IPS DF 4.7 (cell line): ENCODE data around the gene CAD.
A peak's percentile ranks its signal among the peaks of the same experiment; 100 is the strongest.

Experiments used
- DNase-seq: peaks from one replicate; pipeline ENCODE4 v3.0.0-alpha.2; 2013; ENCODE audit warnings: low spot score; ENCODE audit errors: extremely low read depth

Gene CAD

DNA sequence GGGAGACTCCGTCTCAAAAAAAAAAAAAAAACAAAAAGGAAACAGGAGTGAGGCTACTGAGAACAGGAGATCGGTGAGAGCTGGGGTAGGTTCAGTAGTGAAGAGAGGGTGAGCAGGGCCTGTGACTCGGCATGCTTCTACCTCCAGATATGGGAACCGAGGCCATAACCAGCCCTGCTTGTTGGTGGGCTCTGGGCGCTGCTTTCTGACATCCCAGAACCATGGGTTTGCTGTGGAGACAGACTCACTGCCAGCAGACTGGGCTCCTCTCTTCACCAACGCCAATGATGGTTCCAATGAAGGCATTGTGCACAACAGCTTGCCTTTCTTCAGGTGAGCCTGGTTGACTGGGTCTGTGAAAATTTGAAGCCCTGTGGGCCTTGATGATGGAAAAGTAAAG, 6.2 kb downstream of the CAD start:
- DNase-seq = no peak

GRCh38 chr2:27225526-27225925, 8.4 kb downstream of the CAD start:
- no peak for DNase-seq

DNA sequence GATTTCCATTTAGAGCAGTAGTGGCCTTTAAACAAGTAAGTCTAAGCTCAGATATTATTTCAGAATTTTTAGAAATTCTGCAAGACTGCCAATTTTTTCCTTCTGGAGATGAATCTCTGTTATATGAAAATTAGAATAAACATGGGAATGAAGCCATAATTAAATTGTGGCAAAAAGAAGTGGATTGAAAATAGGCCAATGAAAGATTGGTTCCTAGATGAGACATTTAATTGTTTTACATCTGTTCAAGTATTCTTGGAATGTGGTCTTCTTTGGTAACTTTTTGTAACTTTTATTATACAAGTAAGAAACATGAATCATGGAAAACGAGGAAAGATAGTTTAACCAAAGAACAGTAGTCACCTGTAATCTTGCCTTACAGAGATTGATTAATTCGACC, 10.3 kb downstream of the CAD start:
- no peak for DNase-seq

GRCh38 chr2:27231921-27232320, 14.8 kb downstream of the CAD start:
- DNase-seq = no peak

DNA sequence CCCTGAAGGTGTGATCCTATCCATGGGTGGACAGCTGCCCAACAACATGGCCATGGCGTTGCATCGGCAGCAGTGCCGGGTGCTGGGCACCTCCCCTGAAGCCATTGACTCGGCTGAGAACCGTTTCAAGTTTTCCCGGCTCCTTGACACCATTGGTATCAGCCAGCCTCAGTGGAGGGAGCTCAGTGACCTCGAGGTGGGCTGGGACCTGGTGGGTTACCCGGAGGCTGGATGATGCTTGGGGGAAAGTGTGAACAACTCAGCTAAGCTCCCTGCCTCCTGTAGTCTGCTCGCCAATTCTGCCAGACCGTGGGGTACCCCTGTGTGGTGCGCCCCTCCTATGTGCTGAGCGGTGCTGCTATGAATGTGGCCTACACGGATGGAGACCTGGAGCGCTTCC, 16.2 kb downstream of the CAD start:
- DNase-seq = no peak

- no peak for DNase-seq
Observed at GRCh38 chr2:27236136-27236535, 19.0 kb downstream of the CAD start.

- DNase-seq = no peak
Observed at GRCh38 chr2:27236626-27237025, 19.5 kb downstream of the CAD start.

DNA sequence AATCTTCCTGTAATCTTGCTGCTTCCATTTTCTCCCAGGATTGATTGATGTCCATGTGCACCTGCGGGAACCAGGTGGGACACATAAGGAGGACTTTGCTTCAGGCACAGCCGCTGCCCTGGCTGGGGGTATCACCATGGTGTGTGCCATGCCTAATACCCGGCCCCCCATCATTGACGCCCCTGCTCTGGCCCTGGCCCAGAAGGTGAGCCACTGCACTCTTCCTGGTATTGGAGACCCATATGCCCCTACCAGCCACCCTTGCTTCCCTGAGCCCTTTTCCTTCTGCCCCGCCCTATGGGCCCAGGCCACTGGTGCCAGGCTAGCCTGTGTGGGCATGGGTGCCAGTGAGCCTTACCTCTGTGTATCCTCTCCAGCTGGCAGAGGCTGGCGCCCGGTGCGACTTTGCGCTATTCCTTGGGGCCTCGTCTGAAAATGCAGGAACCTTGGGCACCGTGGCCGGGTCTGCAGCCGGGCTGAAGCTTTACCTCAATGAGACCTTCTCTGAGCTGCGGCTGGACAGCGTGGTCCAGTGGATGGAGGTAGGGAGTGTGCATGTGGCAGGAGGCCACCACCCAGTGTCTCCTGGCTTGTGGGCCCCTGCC, 20.3 kb downstream of the CAD start:
- no peak for DNase-seq

GRCh38 chr2:27238976-27239375, 21.8 kb downstream of the CAD start:
- DNase-seq = no peak

DNA sequence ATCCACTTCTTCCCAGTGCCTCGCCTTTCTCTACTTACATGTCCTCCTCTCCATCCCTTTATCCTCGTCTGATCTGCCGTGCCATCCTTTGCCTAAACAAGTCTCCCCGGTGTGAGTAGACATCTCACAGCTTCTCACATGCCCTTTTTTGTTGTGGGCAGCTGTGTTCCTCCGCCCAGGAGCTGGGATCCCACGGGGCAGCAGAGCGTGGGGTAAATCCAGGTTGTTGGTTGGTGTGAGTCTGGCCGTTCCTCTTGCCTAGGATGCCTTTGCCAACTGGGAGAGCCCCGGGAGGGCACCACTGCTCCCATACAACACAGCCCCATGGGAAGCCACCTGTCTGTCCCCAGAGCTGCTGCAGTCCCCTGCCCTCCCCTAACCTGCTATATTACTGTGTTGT, 23.2 kb downstream of the CAD start:
- DNase-seq = no peak

- DNase-seq = no peak
Observed at GRCh38 chr2:27241761-27242613, 24.8 kb downstream of the CAD start.

- DNase-seq = no peak
Observed at GRCh38 chr2:27242614-27242951, 25.4 kb downstream of the CAD start.

- DNase-seq = no peak
Observed at GRCh38 chr2:27243391-27244130, 26.4 kb downstream of the CAD start.

- no peak for DNase-seq
Observed at GRCh38 chr2:27245116-27245515, 27.9 kb downstream of the CAD start.

GRCh38 chr2:27245626-27246025, 28.5 kb downstream of the CAD start:
- DNase-seq = no peak

- no peak for DNase-seq
Observed at GRCh38 chr2:27247893-27248292, 30.7 kb downstream of the CAD start.

- DNase-seq = no peak
Observed at GRCh38 chr2:27249159-27249890, 32.2 kb downstream of the CAD start.

DNA sequence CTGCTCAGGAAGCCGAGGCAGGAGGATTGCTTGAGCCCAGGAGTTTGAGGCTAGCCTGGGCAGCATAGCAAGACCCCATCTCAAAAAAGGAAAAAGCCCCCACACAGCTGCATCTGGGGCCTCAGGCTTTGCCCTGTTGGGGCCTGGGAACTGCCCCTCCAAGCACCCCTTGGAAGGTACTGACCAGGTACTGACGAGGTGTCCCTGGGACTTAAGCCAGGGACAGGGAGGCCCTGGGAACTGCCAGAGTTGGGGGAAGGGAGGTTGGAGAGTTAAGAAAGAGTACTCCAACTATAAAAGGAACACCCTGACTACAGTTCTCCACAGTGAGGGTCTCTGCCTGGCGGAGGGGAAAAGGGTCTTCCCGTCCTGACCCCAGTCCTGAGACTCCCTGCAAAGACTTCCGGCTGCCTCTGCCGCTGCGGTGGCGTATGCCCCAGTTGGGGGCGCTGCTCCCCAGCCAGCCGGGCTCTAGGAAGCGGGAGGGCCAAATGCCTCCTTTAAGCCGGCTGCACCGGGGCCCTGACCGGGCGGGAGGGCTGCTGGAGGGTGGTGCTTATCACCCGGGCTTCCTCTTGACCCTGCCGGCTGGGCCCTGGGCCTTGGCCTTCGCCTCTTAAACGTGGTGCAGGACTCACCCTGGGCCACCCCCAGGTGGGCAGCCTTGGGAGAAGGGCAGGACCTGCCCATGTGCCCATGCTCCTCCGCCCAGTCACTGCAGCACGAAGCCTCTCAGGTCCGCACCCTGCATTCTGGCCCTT, 32.9 kb downstream of the CAD start:
- DNase-seq = peak; percentile 46

DNA sequence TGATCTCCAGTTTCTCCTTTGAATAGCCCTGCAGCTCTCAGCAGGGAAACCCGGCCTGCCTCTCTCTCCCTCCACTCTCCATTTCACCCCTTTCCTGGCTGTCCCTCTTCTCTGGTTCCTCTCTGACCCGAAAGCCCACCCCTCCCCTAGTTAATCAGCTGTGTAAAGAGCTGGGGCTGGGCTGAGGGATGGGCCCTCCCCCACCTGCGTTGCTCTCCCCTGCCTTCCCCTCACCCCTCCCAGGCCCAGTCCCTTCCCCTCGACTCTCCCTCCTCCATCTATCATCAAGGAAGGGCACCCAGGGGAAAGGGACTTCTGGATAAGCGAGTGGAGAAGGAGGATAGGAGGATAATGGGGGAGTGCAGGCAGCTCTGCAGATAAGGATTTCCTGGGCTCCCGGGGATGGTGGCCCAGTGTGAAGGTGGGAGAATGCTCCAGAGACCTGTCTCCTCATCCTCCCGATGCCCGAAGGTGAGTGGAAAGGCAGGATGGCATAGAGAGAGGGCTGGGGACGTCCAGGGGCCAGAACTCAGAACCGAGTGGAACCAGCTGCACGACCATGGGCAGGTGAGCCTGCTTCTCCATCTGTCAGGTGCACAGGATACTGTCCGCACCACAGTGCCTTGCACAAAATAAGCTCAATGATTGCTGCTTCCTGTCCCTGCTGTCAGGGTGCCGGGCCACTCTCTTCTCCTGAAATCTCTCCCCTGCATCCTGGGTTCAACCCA, 33.6 kb downstream of the CAD start:
- no peak for DNase-seq

- DNase-seq = no peak
Observed at GRCh38 chr2:27251766-27252165, 34.6 kb downstream of the CAD start.
